Measurements from ENCODE around the gene WDR37. TPM values are rescaled to one million over a fixed set of nuclear protein-coding genes. Genes with fewer than 3 reads are reported as not detected.
A peak's percentile ranks its signal among the peaks of the same experiment; 100 is the strongest.

WDR37 gene
- total and polyA plus RNA-seq, 4 donors: 6.6 to 23.5 (median 13.6) TPM

DNA sequence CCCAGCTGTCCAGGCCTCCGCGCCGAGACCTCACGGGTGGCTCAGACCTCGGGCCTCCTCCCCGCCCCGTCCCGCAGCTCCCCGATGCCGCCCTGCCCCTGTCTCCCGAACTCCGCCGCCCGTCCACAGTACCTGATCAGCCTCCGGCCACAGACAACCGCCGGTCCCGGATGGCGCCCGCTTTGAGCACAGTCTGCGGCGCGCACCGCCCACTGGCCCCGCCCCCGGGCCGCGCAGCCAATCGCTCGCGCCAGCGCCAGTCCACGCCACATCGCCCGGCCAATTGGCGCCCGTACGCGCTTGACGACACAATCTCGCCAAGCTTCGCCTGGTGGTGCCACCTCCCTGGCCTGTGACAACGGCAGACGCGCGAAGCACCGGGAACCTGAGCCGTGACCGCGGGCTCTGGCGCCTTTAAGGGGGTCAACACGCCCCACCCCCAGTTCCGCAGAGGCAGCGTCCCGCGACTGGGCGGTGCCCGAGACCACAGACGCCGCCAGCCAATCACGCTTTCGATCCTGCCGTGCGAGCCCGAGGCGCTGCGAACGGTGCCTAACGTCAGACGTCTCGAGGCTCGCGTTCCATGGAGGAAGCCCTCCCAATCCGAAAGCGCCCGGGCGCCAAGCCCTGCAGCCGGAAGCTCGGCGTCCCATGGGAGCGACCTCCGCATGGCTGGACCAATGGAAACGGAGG lies 7.3 kb upstream of the WDR37 start, which contains the start of gene IDI1:
TSS of gene IDI1 (minus strand) at position 388 of the 693 bp plus-strand sequence. CDS start at position 272, 116 bp downstream.
- H3K9ac ChIP-seq (ENCODE audit: insufficient read depth in 1 of 2, low read length in 2 of 2): peak within 1 kb of the TSS; percentile 81 to 87
- H3K27ac ChIP-seq (ENCODE audit: low read depth in 1 of 2, low read length in 1 of 2): peak within 1 kb of the TSS; percentile 98
- WGBS, 2 donors: 0 to 1% methylated on average over 78 to 83 of the region's 83 CpGs
- peaks cover 0 to 20% (median 6%) of the 10 kb centered on the region in 4 donors for H3K36me3 ChIP-seq (ENCODE audit: control insufficient read depth in 4 of 4, insufficient read depth in 4 of 4, low read length in 4 of 4)
- ATAC-seq (ENCODE audit: insufficient read depth, low FRiP score) (peak; percentile 92), DNase-seq (peak; percentile 99)
- H3K4me3 ChIP-seq: peak within 1 kb of the TSS; percentile 100
- H3K9me3 ChIP-seq (ENCODE audit: control insufficient read depth in 4 of 4, insufficient read depth in 3 of 4, low read length in 3 of 4): peaks cover 0 to 2% (median 0%) of the 10 kb centered on the region in 4 donors
- no peaks in the 10 kb centered on the region for H3K27me3 ChIP-seq (ENCODE audit: control insufficient read depth in 3 of 3, insufficient read depth in 3 of 3, low read length in 2 of 3)
- peaks cover 7 to 26% (median 11%) of the 10 kb centered on the region in 5 donors for H3K4me1 ChIP-seq (ENCODE audit: control insufficient read depth in 5 of 5, insufficient read depth in 5 of 5, low read length in 5 of 5)
- TF ChIP-seq CTCF (IDR thresholded peaks at IDR 0.05; ENCODE audit: control extremely low read depth, extremely low read depth): no peak

DNA sequence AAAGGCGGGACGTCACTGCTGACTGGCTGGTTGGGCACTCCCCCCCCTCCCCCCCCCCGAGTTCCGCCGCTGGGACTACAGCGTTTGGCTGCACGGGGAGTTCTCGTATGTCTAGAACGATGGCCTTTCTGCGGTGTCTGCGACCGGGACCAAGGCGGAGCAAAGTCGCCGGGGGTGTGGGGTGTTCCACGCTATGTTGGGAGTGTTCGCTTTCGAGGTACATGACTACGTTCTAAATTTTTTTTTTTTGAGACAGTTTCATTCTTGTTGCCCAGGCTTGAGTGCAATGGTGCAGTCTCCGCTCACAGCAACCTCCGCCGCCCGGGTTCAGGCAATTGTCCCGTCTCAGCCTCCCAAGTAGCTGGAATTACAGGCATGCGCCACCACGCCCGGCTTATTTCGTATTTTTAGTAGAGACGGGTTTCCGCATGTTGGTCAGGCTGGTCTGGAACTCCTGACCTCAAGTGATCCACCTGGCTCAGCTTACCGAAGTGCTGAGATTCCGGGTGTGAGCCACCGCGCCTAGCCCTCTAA lies 6.7 kb upstream of the WDR37 start:
- ATAC-seq (ENCODE audit: insufficient read depth, low FRiP score): no peak
- peak overlapping the region; percentile 98 for H3K27ac ChIP-seq (ENCODE audit: low read depth in 1 of 2, low read length in 1 of 2)
- no peaks in the 10 kb centered on the region for H3K27me3 ChIP-seq (ENCODE audit: control insufficient read depth in 3 of 3, insufficient read depth in 3 of 3, low read length in 2 of 3)
- DNase-seq: no peak
- H3K9me3 ChIP-seq (ENCODE audit: control insufficient read depth in 4 of 4, insufficient read depth in 3 of 4, low read length in 3 of 4): peaks cover 0 to 2% (median 0%) of the 10 kb centered on the region in 4 donors
- peak overlapping the region; percentile 63 for H3K4me3 ChIP-seq
- no peak for TF ChIP-seq CTCF (IDR thresholded peaks at IDR 0.05; ENCODE audit: control extremely low read depth, extremely low read depth)
- H3K9ac ChIP-seq (ENCODE audit: insufficient read depth in 1 of 2, low read length in 2 of 2): peak overlapping the region; percentile 16 to 81
- WGBS, 2 donors: 1% methylated on average over 30 to 34 of the region's 34 CpGs
- H3K36me3 ChIP-seq (ENCODE audit: control insufficient read depth in 4 of 4, insufficient read depth in 4 of 4, low read length in 4 of 4): peaks cover 0 to 23% (median 9%) of the 10 kb centered on the region in 4 donors
- peaks cover 3 to 28% (median 8%) of the 10 kb centered on the region in 5 donors for H3K4me1 ChIP-seq (ENCODE audit: control insufficient read depth in 5 of 5, insufficient read depth in 5 of 5, low read length in 5 of 5)

- WGBS, 2 donors: 35 to 54% methylated on average over 5 of the region's 5 CpGs
- peak overlapping the region; percentile 98 for H3K27ac ChIP-seq (ENCODE audit: low read depth in 1 of 2, low read length in 1 of 2)
- peak overlapping the region in 1 of 2 donors; percentile 81 for H3K9ac ChIP-seq (ENCODE audit: insufficient read depth in 1 of 2, low read length in 2 of 2)
- H3K4me1 ChIP-seq (ENCODE audit: control insufficient read depth in 5 of 5, insufficient read depth in 5 of 5, low read length in 5 of 5): peaks cover 6 to 33% (median 9%) of the 10 kb centered on the region in 5 donors
- TF ChIP-seq CTCF (IDR thresholded peaks at IDR 0.05; ENCODE audit: control extremely low read depth, extremely low read depth): no peak
- no peaks in the 10 kb centered on the region for H3K27me3 ChIP-seq (ENCODE audit: control insufficient read depth in 3 of 3, insufficient read depth in 3 of 3, low read length in 2 of 3)
- no peak overlapping the region for H3K4me3 ChIP-seq
- ATAC-seq (ENCODE audit: insufficient read depth, low FRiP score): no peak
- peaks cover 0 to 23% (median 8%) of the 10 kb centered on the region in 4 donors for H3K36me3 ChIP-seq (ENCODE audit: control insufficient read depth in 4 of 4, insufficient read depth in 4 of 4, low read length in 4 of 4)
- DNase-seq: peak in 2 of 3 donors; percentile 25 to 29
- H3K9me3 ChIP-seq (ENCODE audit: control insufficient read depth in 4 of 4, insufficient read depth in 3 of 4, low read length in 3 of 4): peaks cover 0 to 2% (median 0%) of the 10 kb centered on the region in 4 donors
These were observed 6.0 kb upstream of the WDR37 start for GRCh38 chr10:1050145-1050544.

All from lung (tissue), 12 donors.